Measurements from ENCODE around the gene VIT.

Gene VIT

DNA sequence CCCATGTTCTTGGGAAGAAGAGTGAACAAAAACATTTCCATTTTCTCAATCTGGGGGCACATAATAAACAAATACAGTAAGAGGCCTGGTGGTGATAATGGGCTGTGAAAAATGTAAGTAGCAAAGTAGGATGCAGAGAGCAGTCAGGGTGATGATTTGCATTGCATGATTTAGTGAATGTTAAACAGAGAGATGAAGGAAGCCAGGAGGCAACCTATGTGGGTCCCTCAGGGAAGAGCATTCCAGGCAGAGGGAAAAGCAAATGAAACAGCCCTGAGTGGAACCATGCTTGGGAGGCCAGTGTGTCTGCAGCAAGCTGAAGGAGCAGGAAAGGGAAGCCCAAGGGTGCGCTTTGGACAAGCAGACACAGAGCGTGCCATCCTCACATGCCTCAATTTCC, 5.4 kb downstream of the VIT start:
- Histone ChIP-seq H3K9me3 (ENCODE audit: insufficient read depth, low read depth, low read length) (no peaks in the 10 kb centered on the region), H3K36me3 (ENCODE audit: insufficient read depth, low read depth, low read length) (no peaks in the 10 kb centered on the region), H3K27me3 (ENCODE audit: insufficient read depth, low read length) (no peaks in the 10 kb centered on the region), H3K9ac (ENCODE audit: low read depth, low read length) (no peak overlapping the region), H3K4me1 (ENCODE audit: insufficient read depth, low read length) (peaks cover 6% of the 10 kb centered on the region), H3K4me3 (ENCODE audit: low read length) (no peak overlapping the region), H3K27ac (ENCODE audit: low read length) (no peak overlapping the region)

GRCh38 chr2:36702781-36703180, 6.3 kb downstream of the VIT start:
- Histone ChIP-seq H3K4me3 (ENCODE audit: low read length) (no peak overlapping the region), H3K9me3 (ENCODE audit: insufficient read depth, low read depth, low read length) (no peaks in the 10 kb centered on the region), H3K27ac (ENCODE audit: low read length) (no peak overlapping the region), H3K36me3 (ENCODE audit: insufficient read depth, low read depth, low read length) (no peaks in the 10 kb centered on the region), H3K4me1 (ENCODE audit: insufficient read depth, low read length) (peaks cover 6% of the 10 kb centered on the region), H3K27me3 (ENCODE audit: insufficient read depth, low read length) (no peaks in the 10 kb centered on the region), H3K9ac (ENCODE audit: low read depth, low read length) (no peak overlapping the region)

GRCh38 chr2:36704475-36705150, 8.1 kb downstream of the VIT start:
- Histone ChIP-seq H3K9ac (ENCODE audit: low read depth, low read length) (no peak overlapping the region), H3K4me1 (ENCODE audit: insufficient read depth, low read length) (peaks cover 6% of the 10 kb centered on the region), H3K9me3 (ENCODE audit: insufficient read depth, low read depth, low read length) (no peaks in the 10 kb centered on the region), H3K27me3 (ENCODE audit: insufficient read depth, low read length) (no peaks in the 10 kb centered on the region), H3K4me3 (ENCODE audit: low read length) (no peak overlapping the region), H3K27ac (ENCODE audit: low read length) (no peak overlapping the region), H3K36me3 (ENCODE audit: insufficient read depth, low read depth, low read length) (no peaks in the 10 kb centered on the region)

GRCh38 chr2:36705326-36706020, 9.0 kb downstream of the VIT start:
- Histone ChIP-seq H3K27ac (ENCODE audit: low read length) (no peak overlapping the region), H3K4me3 (ENCODE audit: low read length) (no peak overlapping the region), H3K27me3 (ENCODE audit: insufficient read depth, low read length) (no peaks in the 10 kb centered on the region), H3K36me3 (ENCODE audit: insufficient read depth, low read depth, low read length) (no peaks in the 10 kb centered on the region), H3K9me3 (ENCODE audit: insufficient read depth, low read depth, low read length) (peaks cover 2% of the 10 kb centered on the region; the same call in 1 of the 2 replicates), H3K4me1 (ENCODE audit: insufficient read depth, low read length) (peaks cover 6% of the 10 kb centered on the region), H3K9ac (ENCODE audit: low read depth, low read length) (no peak overlapping the region)

DNA sequence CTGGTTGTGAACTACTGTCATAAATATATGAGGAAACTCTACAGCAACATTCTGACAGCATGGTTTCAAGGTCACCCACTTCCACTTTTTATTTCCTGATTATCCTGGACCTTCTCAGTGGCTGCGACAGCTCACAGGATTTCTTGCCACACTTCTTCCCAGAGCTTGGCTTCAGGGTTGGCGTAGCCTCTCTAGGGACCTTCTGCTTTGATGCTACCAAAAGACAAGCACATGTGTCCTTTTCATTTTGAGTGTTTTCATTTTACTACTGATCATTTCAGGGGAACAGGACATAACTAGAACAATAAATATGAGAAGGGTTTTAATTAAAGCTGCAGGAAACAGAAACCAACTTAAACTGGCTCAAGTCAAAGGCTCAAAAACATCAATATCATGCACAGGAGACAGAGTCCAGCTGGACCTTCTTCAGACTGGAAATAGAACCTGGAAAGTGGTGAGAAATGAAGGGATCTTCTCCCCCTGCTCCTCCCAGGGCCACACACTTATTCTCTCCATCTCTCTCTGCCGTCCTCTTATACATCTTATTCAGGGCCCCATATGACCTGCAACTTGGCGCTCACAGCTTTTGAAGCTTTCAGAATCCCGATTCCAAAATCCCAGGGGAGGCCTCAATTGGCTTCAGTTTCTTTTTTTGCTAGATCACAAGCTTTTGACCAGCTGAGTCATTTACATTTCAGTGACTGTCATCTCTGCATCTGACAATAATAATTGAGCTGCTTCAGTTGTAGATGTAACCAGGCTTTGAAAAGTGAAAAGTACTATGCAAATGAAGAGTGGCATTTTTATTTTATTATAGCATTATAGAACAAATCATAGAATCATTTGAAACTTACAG, 9.7 kb downstream of the VIT start:
- no peak overlapping the region for H3K4me3 ChIP-seq (ENCODE audit: low read length)
- H3K27me3 ChIP-seq (ENCODE audit: insufficient read depth, low read length): no peaks in the 10 kb centered on the region

DNA sequence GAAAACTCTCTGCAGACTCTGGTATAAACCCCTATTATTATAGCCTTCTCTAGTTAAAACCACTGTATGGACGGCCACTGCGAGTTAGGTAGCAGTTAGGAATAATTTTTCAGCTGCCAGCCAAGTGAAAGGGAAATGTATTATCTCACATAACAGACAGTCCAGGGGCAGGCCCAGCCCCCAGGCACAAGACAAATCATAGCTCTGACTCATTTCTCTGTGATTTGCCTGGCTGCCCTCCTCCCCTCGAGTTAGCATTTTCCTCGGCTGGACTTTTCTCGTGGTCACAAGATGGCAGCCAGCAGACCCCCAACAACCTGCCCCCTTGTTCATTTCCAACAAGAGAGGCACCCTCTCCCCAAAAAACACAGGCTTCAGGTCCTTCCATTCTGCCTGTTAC, 10.5 kb downstream of the VIT start:
- H3K9me3 ChIP-seq (ENCODE audit: insufficient read depth, low read depth, low read length): peaks cover 9% of the 10 kb centered on the region
- H3K27ac ChIP-seq (ENCODE audit: low read length): no peak overlapping the region
- H3K36me3 ChIP-seq (ENCODE audit: insufficient read depth, low read depth, low read length): no peaks in the 10 kb centered on the region
- H3K9ac ChIP-seq (ENCODE audit: low read depth, low read length): no peak overlapping the region
- no peak overlapping the region for H3K4me3 ChIP-seq (ENCODE audit: low read length)
- H3K27me3 ChIP-seq (ENCODE audit: insufficient read depth, low read length): no peaks in the 10 kb centered on the region
- no peaks in the 10 kb centered on the region; the same call in 1 of the 2 replicates for H3K4me1 ChIP-seq (ENCODE audit: insufficient read depth, low read length)

More for the DNA sequence above, 9.7 kb downstream of the VIT start:
- Histone ChIP-seq H3K4me1 (ENCODE audit: insufficient read depth, low read length) (peaks cover 1% of the 10 kb centered on the region), H3K9ac (ENCODE audit: low read depth, low read length) (no peak overlapping the region), H3K36me3 (ENCODE audit: insufficient read depth, low read depth, low read length) (no peaks in the 10 kb centered on the region), H3K9me3 (ENCODE audit: insufficient read depth, low read depth, low read length) (peaks cover 9% of the 10 kb centered on the region), H3K27ac (ENCODE audit: low read length) (no peak overlapping the region)

DNA sequence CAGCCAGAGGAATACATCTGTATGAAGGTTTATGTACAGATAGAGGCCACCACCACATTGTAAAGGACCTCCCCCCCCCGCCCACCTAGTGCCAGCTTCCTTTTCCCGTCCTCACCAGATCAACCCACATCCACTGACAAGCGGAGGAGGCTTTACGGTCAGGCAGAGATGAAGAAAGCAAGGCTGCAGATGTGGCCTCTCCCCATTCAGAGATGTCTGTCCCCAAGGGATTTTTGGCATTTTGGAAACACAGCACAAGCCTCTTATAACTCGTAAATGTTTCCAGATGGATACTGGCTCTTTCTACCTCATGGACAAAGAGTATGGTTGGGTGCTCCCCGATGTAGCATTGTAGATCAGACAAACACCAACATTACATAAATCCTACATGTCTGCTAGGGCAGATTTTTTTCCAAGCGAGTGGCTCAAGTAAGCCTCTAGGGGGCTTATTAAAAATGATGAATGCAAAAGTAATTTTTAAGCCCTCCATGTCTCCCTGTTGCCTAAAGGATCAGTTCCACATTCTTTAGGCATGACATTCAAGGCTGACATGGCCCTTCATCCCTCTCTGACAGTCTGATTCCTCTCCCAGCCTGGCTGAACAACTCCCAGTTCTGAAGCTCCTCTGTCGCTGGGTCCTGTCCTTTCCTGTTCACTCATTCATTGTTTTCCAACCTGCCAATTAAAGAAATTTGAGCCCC, 11.7 kb downstream of the VIT start:
- Histone ChIP-seq H3K9ac (ENCODE audit: low read depth, low read length) (no peak overlapping the region), H3K9me3 (ENCODE audit: insufficient read depth, low read depth, low read length) (peaks cover 9% of the 10 kb centered on the region), H3K36me3 (ENCODE audit: insufficient read depth, low read depth, low read length) (no peaks in the 10 kb centered on the region), H3K27ac (ENCODE audit: low read length) (no peak overlapping the region), H3K4me1 (ENCODE audit: insufficient read depth, low read length) (peaks cover 5% of the 10 kb centered on the region; the same call in 1 of the 2 replicates), H3K4me3 (ENCODE audit: low read length) (no peak overlapping the region), H3K27me3 (ENCODE audit: insufficient read depth, low read length) (no peaks in the 10 kb centered on the region)

DNA sequence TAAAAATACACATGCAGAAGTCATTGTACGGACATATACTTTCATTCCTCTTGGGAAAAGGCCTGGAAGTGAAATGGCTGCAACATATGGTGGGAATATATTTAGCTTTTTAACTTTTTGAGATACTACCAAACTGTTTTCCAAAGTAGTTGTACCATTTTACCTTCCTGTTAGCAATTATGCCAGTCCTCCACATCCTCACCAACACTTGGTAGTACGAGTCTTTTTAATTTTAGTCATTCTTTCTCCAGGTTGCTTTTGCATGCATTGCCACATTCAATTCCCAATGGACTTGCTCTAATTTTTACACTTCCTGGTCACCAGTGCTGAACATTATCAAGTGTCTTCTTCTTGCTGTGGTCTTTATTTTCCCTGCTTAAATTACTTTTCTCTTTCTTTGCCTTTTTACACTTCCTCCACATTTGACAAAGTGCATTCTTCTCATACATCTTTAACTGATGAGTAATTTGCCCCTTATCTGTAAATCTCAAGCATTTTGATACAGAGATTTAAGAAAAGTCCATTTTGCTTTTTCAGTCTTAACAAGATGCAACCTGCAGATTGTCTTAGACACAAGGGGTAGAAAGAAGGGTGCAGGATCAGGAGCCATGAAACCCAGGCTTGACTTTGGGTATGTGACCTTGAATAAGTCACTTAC, 14.5 kb downstream of the VIT start:
- Histone ChIP-seq H3K4me3 (ENCODE audit: low read length) (no peak overlapping the region), H3K4me1 (ENCODE audit: insufficient read depth, low read length) (peaks cover 8% of the 10 kb centered on the region; the same call in 1 of the 2 replicates), H3K27me3 (ENCODE audit: insufficient read depth, low read length) (no peaks in the 10 kb centered on the region), H3K9ac (ENCODE audit: low read depth, low read length) (no peak overlapping the region), H3K27ac (ENCODE audit: low read length) (no peak overlapping the region), H3K36me3 (ENCODE audit: insufficient read depth, low read depth, low read length) (no peaks in the 10 kb centered on the region), H3K9me3 (ENCODE audit: insufficient read depth, low read depth, low read length) (peaks cover 9% of the 10 kb centered on the region)

GRCh38 chr2:36711741-36712314, 15.3 kb downstream of the VIT start:
- Histone ChIP-seq H3K9me3 (ENCODE audit: insufficient read depth, low read depth, low read length) (peaks cover 9% of the 10 kb centered on the region), H3K9ac (ENCODE audit: low read depth, low read length) (no peak overlapping the region), H3K4me1 (ENCODE audit: insufficient read depth, low read length) (peaks cover 8% of the 10 kb centered on the region; the same call in 1 of the 2 replicates), H3K27ac (ENCODE audit: low read length) (no peak overlapping the region), H3K27me3 (ENCODE audit: insufficient read depth, low read length) (no peaks in the 10 kb centered on the region), H3K4me3 (ENCODE audit: low read length) (no peak overlapping the region), H3K36me3 (ENCODE audit: insufficient read depth, low read depth, low read length) (no peaks in the 10 kb centered on the region)

GRCh38 chr2:36713310-36713709, 16.8 kb downstream of the VIT start:
- Histone ChIP-seq H3K36me3 (ENCODE audit: insufficient read depth, low read depth, low read length) (no peaks in the 10 kb centered on the region), H3K9me3 (ENCODE audit: insufficient read depth, low read depth, low read length) (peaks cover 9% of the 10 kb centered on the region), H3K4me3 (ENCODE audit: low read length) (no peak overlapping the region), H3K27ac (ENCODE audit: low read length) (no peak overlapping the region), H3K27me3 (ENCODE audit: insufficient read depth, low read length) (no peaks in the 10 kb centered on the region), H3K4me1 (ENCODE audit: insufficient read depth, low read length) (peaks cover 8% of the 10 kb centered on the region; the same call in 1 of the 2 replicates), H3K9ac (ENCODE audit: low read depth, low read length) (no peak overlapping the region)

All from iPS-20b (cell line).